ENCODE data around the gene PDE4DIP.
A peak's percentile ranks its signal among the peaks of the same experiment; 100 is the strongest.
"Not testable (repeated sequence)": the region's sequence is repeated elsewhere in the genome, so short reads cannot be mapped to it uniquely, and the experiment has no call there.

The PDE4DIP gene

GRCh38 chr1:148874408-148875388 is 30.5 kb downstream of the PDE4DIP start:
- not testable (repeated sequence) for H3K27ac ChIP-seq (ENCODE audit: low read depth, low read length, poor library complexity, severe bottlenecking); H3F3A ChIP-seq (ENCODE audit: insufficient read depth, low read length); H3K36me3 ChIP-seq (ENCODE audit: insufficient read depth, low read length); H3K9me2 ChIP-seq (ENCODE audit: low read depth, low read length); H3K4me3 ChIP-seq (ENCODE audit: low read depth, low read length, poor library complexity, severe bottlenecking); H3K4me2 ChIP-seq (ENCODE audit: low read length); H3K4me1 ChIP-seq (ENCODE audit: insufficient read depth, low read length, severe bottlenecking); H4K20me1 ChIP-seq (ENCODE audit: insufficient read depth, low read length); H3K27me3 ChIP-seq (ENCODE audit: insufficient read depth, low read length); H2AFZ ChIP-seq (ENCODE audit: low read length); H3K9me3 ChIP-seq (ENCODE audit: low read length); H3K79me2 ChIP-seq (ENCODE audit: insufficient read depth, low read length); H3K9ac ChIP-seq (ENCODE audit: low read length)

DNA sequence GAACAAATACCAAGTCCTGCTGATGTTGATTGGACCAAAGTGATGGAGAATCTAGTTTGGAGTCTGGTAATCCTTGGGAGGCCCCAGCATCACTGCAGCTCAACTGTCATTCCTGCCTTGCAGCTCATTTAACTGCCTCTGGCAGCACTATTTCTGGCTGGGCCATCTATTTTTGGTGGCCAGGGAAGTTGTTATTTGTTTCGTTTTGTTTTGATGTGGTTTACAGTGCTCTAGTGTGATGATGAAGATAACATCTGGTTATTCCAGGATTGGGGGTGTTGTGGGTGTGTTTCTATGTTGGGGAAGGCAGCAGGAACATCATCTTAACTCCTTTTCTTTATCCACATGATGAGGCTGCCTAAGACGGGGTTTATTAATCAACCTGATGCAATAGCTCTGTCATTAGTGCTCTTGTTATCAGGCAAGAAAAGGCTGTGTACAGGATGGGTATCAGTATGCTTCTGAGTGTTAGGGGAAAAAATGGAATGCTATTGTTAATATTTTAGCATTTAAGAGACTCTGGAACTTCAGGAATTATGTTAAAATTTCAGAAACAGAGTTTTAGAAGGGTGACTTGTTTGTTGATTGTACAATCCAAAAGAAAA is 35.7 kb downstream of the PDE4DIP start:
- not testable (repeated sequence) for H3K36me3 ChIP-seq (ENCODE audit: insufficient read depth, low read length); H3K9me3 ChIP-seq (ENCODE audit: low read length); H3F3A ChIP-seq (ENCODE audit: insufficient read depth, low read length); H3K27me3 ChIP-seq (ENCODE audit: insufficient read depth, low read length); H3K4me3 ChIP-seq (ENCODE audit: low read depth, low read length, poor library complexity, severe bottlenecking); H3K27ac ChIP-seq (ENCODE audit: low read depth, low read length, poor library complexity, severe bottlenecking); H3K79me2 ChIP-seq (ENCODE audit: insufficient read depth, low read length); H3K4me2 ChIP-seq (ENCODE audit: low read length); H2AFZ ChIP-seq (ENCODE audit: low read length); H4K20me1 ChIP-seq (ENCODE audit: insufficient read depth, low read length); H3K9ac ChIP-seq (ENCODE audit: low read length); H3K4me1 ChIP-seq (ENCODE audit: insufficient read depth, low read length, severe bottlenecking); H3K9me2 ChIP-seq (ENCODE audit: low read depth, low read length)

- H3F3A ChIP-seq (ENCODE audit: insufficient read depth, low read length); H3K9ac ChIP-seq (ENCODE audit: low read length); H3K27me3 ChIP-seq (ENCODE audit: insufficient read depth, low read length); H3K9me3 ChIP-seq (ENCODE audit: low read length); H3K9me2 ChIP-seq (ENCODE audit: low read depth, low read length); H2AFZ ChIP-seq (ENCODE audit: low read length); H4K20me1 ChIP-seq (ENCODE audit: insufficient read depth, low read length); H3K4me3 ChIP-seq (ENCODE audit: low read depth, low read length, poor library complexity, severe bottlenecking); H3K4me1 ChIP-seq (ENCODE audit: insufficient read depth, low read length, severe bottlenecking); H3K36me3 ChIP-seq (ENCODE audit: insufficient read depth, low read length); H3K4me2 ChIP-seq (ENCODE audit: low read length); H3K27ac ChIP-seq (ENCODE audit: low read depth, low read length, poor library complexity, severe bottlenecking); H3K79me2 ChIP-seq (ENCODE audit: insufficient read depth, low read length): not testable (repeated sequence)
These were observed 37.0 kb downstream of the PDE4DIP start for GRCh38 chr1:148881261-148881660.

DNA sequence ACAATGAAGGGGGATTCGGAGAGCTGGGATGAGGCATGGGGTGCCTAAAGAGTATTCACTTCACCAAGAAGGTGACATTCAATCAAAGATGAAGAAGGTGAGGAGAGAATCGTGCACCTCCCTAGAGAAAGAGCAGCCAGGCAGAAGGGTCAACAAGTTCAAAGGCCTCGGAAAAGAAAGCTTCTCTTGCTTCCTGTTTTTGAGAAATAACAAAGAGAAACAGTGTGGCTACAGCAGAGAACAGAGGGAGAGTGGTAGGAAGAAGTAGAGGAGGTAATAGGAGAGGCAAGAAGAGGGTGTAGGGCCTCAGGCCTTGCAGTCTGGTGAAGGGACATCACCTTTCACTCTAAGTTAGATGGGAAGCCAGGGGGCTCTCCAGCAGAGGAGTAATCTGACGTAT is 41.0 kb downstream of the PDE4DIP start:
- H3K9me3 ChIP-seq (ENCODE audit: low read length); H3K9me2 ChIP-seq (ENCODE audit: low read depth, low read length); H3K79me2 ChIP-seq (ENCODE audit: insufficient read depth, low read length); H3F3A ChIP-seq (ENCODE audit: insufficient read depth, low read length); H2AFZ ChIP-seq (ENCODE audit: low read length); H3K4me3 ChIP-seq (ENCODE audit: low read depth, low read length, poor library complexity, severe bottlenecking); H3K4me1 ChIP-seq (ENCODE audit: insufficient read depth, low read length, severe bottlenecking); H3K9ac ChIP-seq (ENCODE audit: low read length); H3K36me3 ChIP-seq (ENCODE audit: insufficient read depth, low read length); H3K27me3 ChIP-seq (ENCODE audit: insufficient read depth, low read length); H3K4me2 ChIP-seq (ENCODE audit: low read length); H4K20me1 ChIP-seq (ENCODE audit: insufficient read depth, low read length): not testable (repeated sequence)
- H3K27ac ChIP-seq (ENCODE audit: low read depth, low read length, poor library complexity, severe bottlenecking): peak overlapping the region; percentile 66

DNA sequence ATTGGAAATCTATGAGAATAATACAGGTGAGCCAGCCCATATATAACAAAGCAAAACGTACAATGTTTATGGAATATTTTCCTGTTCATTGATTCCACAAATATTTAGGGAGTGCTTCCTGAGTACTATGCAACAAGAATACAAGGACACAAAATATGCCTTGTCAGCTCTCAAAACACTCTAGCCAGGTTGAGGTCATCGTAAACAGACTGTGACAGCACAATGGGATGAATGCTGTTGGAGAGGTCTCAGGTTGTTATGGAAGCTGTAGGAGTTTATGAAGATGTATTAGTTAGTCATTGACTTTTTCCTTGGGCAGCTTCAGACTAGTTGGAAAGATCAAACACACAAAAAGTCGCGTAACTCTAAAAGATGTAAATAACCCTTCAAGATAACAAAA is 42.1 kb downstream of the PDE4DIP start:
- H3K9me3 ChIP-seq (ENCODE audit: low read length); H3K9me2 ChIP-seq (ENCODE audit: low read depth, low read length); H3K4me3 ChIP-seq (ENCODE audit: low read depth, low read length, poor library complexity, severe bottlenecking); H3K27me3 ChIP-seq (ENCODE audit: insufficient read depth, low read length); H3K27ac ChIP-seq (ENCODE audit: low read depth, low read length, poor library complexity, severe bottlenecking); H3K4me1 ChIP-seq (ENCODE audit: insufficient read depth, low read length, severe bottlenecking); H3K4me2 ChIP-seq (ENCODE audit: low read length); H3K79me2 ChIP-seq (ENCODE audit: insufficient read depth, low read length); H4K20me1 ChIP-seq (ENCODE audit: insufficient read depth, low read length); H3K9ac ChIP-seq (ENCODE audit: low read length); H3K36me3 ChIP-seq (ENCODE audit: insufficient read depth, low read length); H2AFZ ChIP-seq (ENCODE audit: low read length); H3F3A ChIP-seq (ENCODE audit: insufficient read depth, low read length): not testable (repeated sequence)

DNA sequence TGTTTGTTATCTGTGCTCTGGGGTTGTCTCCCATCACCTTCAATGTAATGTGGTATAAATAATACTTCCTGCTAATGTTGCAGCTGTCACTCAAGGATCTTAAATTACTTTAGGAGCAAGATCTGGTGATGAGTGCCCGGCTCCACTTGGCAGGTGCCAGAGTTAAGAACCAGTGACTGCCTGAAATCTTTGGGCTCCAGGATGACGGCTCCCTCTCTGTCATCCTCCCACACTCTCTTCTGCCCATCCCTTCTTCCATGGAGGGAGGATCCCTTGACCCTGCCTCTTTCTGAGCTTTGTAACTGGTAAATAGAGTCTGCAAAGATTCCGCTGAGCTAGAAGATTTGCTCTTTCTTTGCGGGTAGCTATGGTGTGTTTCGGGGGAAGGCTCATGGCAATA is 44.4 kb downstream of the PDE4DIP start:
- H3K27ac ChIP-seq (ENCODE audit: low read depth, low read length, poor library complexity, severe bottlenecking); H3K4me3 ChIP-seq (ENCODE audit: low read depth, low read length, poor library complexity, severe bottlenecking); H3K4me2 ChIP-seq (ENCODE audit: low read length); H3K9me3 ChIP-seq (ENCODE audit: low read length); H2AFZ ChIP-seq (ENCODE audit: low read length); H3K9me2 ChIP-seq (ENCODE audit: low read depth, low read length); H3K4me1 ChIP-seq (ENCODE audit: insufficient read depth, low read length, severe bottlenecking); H3K27me3 ChIP-seq (ENCODE audit: insufficient read depth, low read length); H3F3A ChIP-seq (ENCODE audit: insufficient read depth, low read length); H3K79me2 ChIP-seq (ENCODE audit: insufficient read depth, low read length); H3K36me3 ChIP-seq (ENCODE audit: insufficient read depth, low read length); H3K9ac ChIP-seq (ENCODE audit: low read length); H4K20me1 ChIP-seq (ENCODE audit: insufficient read depth, low read length): not testable (repeated sequence)

DNA sequence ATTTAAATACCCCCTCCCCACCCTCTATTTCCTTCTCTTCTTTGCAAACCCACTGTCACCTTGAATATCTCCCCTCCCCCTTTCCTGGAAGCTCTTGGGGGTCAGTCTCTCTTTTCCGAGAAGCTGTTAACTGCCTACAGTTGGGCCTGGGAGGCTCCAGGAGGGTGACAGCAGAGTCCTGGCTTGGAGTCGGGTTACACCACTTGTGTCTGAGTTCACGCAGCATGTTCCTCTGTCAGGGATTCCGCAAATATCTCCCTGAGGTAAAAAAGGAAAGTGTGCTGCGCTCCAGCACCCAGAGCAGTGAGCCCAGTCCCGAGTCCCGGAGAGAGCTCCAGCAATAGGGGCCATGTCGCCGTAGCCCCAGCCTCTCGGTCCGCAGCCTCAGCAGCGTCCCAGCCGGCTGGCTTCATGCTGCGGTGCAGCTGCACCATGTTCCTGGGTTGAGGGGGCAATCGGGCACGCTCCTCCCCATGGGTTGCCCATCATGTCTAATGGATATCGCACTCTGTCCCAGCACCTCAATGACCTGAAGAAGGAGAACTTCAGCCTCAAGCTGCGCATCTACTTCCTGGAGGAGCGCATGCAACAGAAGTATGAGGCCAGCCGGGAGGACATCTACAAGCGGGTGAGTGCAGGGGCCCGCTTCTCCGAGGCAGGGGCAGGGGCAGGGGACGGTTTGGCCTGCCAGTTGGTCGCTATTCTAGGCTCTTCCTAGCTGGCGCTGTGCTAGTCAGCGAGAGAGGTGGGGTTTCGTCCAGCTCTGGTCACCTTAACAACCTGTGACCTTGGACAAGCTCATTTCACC is 45.2 kb downstream of the PDE4DIP start:
- not testable (repeated sequence) for H3K9me2 ChIP-seq (ENCODE audit: low read depth, low read length); H3K4me3 ChIP-seq (ENCODE audit: low read depth, low read length, poor library complexity, severe bottlenecking); H3K9me3 ChIP-seq (ENCODE audit: low read length); H3K36me3 ChIP-seq (ENCODE audit: insufficient read depth, low read length); H2AFZ ChIP-seq (ENCODE audit: low read length); H3K4me1 ChIP-seq (ENCODE audit: insufficient read depth, low read length, severe bottlenecking); H3K4me2 ChIP-seq (ENCODE audit: low read length); H3K9ac ChIP-seq (ENCODE audit: low read length); H3K27me3 ChIP-seq (ENCODE audit: insufficient read depth, low read length); H3K79me2 ChIP-seq (ENCODE audit: insufficient read depth, low read length); H4K20me1 ChIP-seq (ENCODE audit: insufficient read depth, low read length); H3F3A ChIP-seq (ENCODE audit: insufficient read depth, low read length); H3K27ac ChIP-seq (ENCODE audit: low read depth, low read length, poor library complexity, severe bottlenecking)

Data from OCI-LY1 (cell line).